IMR-90 (cell line): ENCODE results near the gene FOXP4. TPM values are rescaled to one million over a fixed set of nuclear protein-coding genes. Genes with fewer than 3 reads are reported as not detected.
A peak's percentile ranks its signal among the peaks of the same experiment; 100 is the strongest.

Experiments used
- ATAC-seq: fragments of 200-7000 bp; cut with Tn5 transposase; 2 replicates; pipeline ENCODE4 v1.9.1; 2020; ENCODE audit warnings: low read depth, mild to moderate bottlenecking, moderate library complexity
- BruUV-seq: library from RNA; stranded (reverse); fragments of 400-500 nt; replicated peaks from 2 replicates; lab custom pipeline; 2021; lab: Mats Ljungman, UMichigan
- CTCF ChIA-PET: fragments of 300-600 bp; formaldehyde crosslinking; extraction: SDS; loops from one replicate; lab custom pipeline; 2021; ENCODE audit warnings: antibody characterized with exemption; lab: Yijun Ruan, JAX
- POLR2A ChIA-PET: fragments of 300-600 bp; sonication (Branson Sonifier 250); formaldehyde crosslinking; loops from one replicate; lab custom pipeline; 2022; ENCODE audit warnings: antibody characterized with exemption; ENCODE audit not compliant: unreplicated experiment; lab: Charles Lee
- DNase-seq: peaks from one replicate; pipeline ENCODE4 v3.0.0; 2013
- H2AFZ ChIP-seq: replicated peaks from 2 replicates; pipeline ENCODE3; 2013; ENCODE audit warnings: low read length, mild to moderate bottlenecking; ENCODE audit not compliant: poor library complexity
- H2AK5ac ChIP-seq: 2 replicates; pipeline ENCODE4 v1.6.1; 2013; ENCODE audit warnings: low read depth, low read length, inconsistent platforms
- H2AK9ac ChIP-seq: replicated peaks from 2 replicates; pipeline ENCODE3; 2013; ENCODE audit warnings: mild to moderate bottlenecking, low read depth, low read length, moderate library complexity; ENCODE audit not compliant: poor library complexity
- H2BK120ac ChIP-seq: 2 replicates; pipeline ENCODE4 v1.6.1; 2013; ENCODE audit warnings: low read depth, low read length, inconsistent platforms
- H2BK15ac ChIP-seq: 3 replicates; pipeline ENCODE4 v1.6.1; 2013; ENCODE audit warnings: low read depth, low read length, inconsistent platforms
- H2BK20ac ChIP-seq: 2 replicates; pipeline ENCODE4 v1.6.1; 2013; ENCODE audit warnings: low read depth, mild to moderate bottlenecking, inconsistent platforms, low read length, moderate library complexity
- H2BK5ac ChIP-seq: 2 replicates; pipeline ENCODE4 v1.6.1; 2013; ENCODE audit warnings: mild to moderate bottlenecking, low read depth, low read length, inconsistent platforms; ENCODE audit not compliant: poor library complexity, severe bottlenecking
- H3K14ac ChIP-seq: replicated peaks from 2 replicates; pipeline ENCODE4 v1.6.1; 2013; ENCODE audit warnings: low read depth, low read length, inconsistent platforms
- H3K18ac ChIP-seq: 2 replicates; pipeline ENCODE4 v1.6.1; 2013; ENCODE audit warnings: low read depth, low read length, control low read depth
- H3K23ac ChIP-seq: 2 replicates; pipeline ENCODE4 v1.6.1; 2013; ENCODE audit warnings: low read depth, low read length, inconsistent platforms
- H3K27ac ChIP-seq: 2 replicates; pipeline ENCODE4 v1.5.1; 2013; ENCODE audit warnings: mild to moderate bottlenecking, control low read depth, low read length; ENCODE audit not compliant: insufficient read depth
- H3K27me3 ChIP-seq: 2 replicates; pipeline ENCODE4 v1.6.1; 2013; ENCODE audit warnings: low read length; ENCODE audit not compliant: control insufficient read depth, insufficient read depth
- H3K36me3 ChIP-seq: 2 replicates; pipeline ENCODE4 v1.6.1; 2013; ENCODE audit warnings: low read length, mixed read lengths; ENCODE audit not compliant: control insufficient read depth, insufficient read depth
- H3K4ac ChIP-seq: 2 replicates; pipeline ENCODE4 v1.6.1; 2013; ENCODE audit warnings: low read depth, low read length, inconsistent platforms
- H3K4me1 ChIP-seq: 2 replicates; pipeline ENCODE4 v1.6.1; 2013; ENCODE audit warnings: low read length, mixed read lengths; ENCODE audit not compliant: control insufficient read depth, insufficient read depth
- H3K4me2 ChIP-seq: 2 replicates; pipeline ENCODE4 v1.6.1; 2013; ENCODE audit warnings: low read depth, mild to moderate bottlenecking, control low read depth, low read length, moderate library complexity
- H3K4me3 ChIP-seq: 2 replicates; pipeline ENCODE4 v1.5.1; 2013; ENCODE audit warnings: low read depth, mild to moderate bottlenecking, control low read depth, low read length, moderate library complexity; ENCODE audit not compliant: insufficient read depth
- H3K56ac ChIP-seq: 2 replicates; pipeline ENCODE4 v1.6.1; 2013; ENCODE audit warnings: low read length, inconsistent platforms; ENCODE audit not compliant: insufficient read depth; ENCODE audit errors: extremely low read depth
- H3K79me1 ChIP-seq, 2 experiments: 2 replicates each; pipeline ENCODE4 v1.6.1; 2013; ENCODE audit warnings: low read length in 2 of 2, inconsistent platforms in 1 of 2, low read depth in 1 of 2
- H3K9ac ChIP-seq: 2 replicates; pipeline ENCODE4 v1.6.1; 2013; ENCODE audit warnings: low read depth, low read length, control low read depth
- H3K9me1 ChIP-seq: 2 replicates; pipeline ENCODE4 v1.6.1; 2013; ENCODE audit warnings: low read length, inconsistent platforms; ENCODE audit not compliant: insufficient read depth
- H3K9me3 ChIP-seq: 2 replicates; pipeline ENCODE4 v1.6.1; 2013; ENCODE audit warnings: low read length; ENCODE audit not compliant: control insufficient read depth, insufficient read depth
- H4K20me1 ChIP-seq: 2 replicates; pipeline ENCODE4 v1.6.1; 2013; ENCODE audit warnings: low read length, inconsistent platforms; ENCODE audit not compliant: insufficient read depth
- H4K5ac ChIP-seq: 2 replicates; pipeline ENCODE4 v1.6.1; 2013; ENCODE audit warnings: mild to moderate bottlenecking, low read depth, low read length, control low read depth
- H4K8ac ChIP-seq, 2 experiments: 2 replicates each; pipeline ENCODE4 v1.6.1; 2013; ENCODE audit warnings: low read depth in 2 of 2, low read length in 2 of 2, control low read depth in 1 of 2, inconsistent platforms in 1 of 2
- H4K91ac ChIP-seq: 2 replicates; pipeline ENCODE4 v1.6.1; 2013; ENCODE audit warnings: low read depth, low read length, inconsistent platforms; ENCODE audit not compliant: insufficient read depth
- BHLHE40 ChIP-seq: fragments of 150-350 bp; IDR thresholded peaks from 2 replicates; pipeline ENCODE4 v1.6.1; 2016; ENCODE audit warnings: mild to moderate bottlenecking, low read depth, low read length
- CTCF ChIP-seq: conservative IDR thresholded peaks from 2 replicates; pipeline ENCODE4 v1.5.1; 2012; ENCODE audit warnings: mild to moderate bottlenecking, low read depth, low read length, improper control_type of control experiment
- ELK1 ChIP-seq: fragments of 150-350 bp; IDR thresholded peaks from 2 replicates; pipeline ENCODE4 v1.6.1; 2016; ENCODE audit warnings: low read depth, mild to moderate bottlenecking, low read length, moderate library complexity, borderline replicate concordance
- FOS ChIP-seq: fragments of 150-350 bp; IDR thresholded peaks from 2 replicates; pipeline ENCODE4 v1.6.1; 2016; ENCODE audit warnings: low read depth, low read length
- MAFK ChIP-seq: IDR thresholded peaks from 2 replicates; pipeline ENCODE4 v1.6.1; 2012; ENCODE audit warnings: low read depth, low read length, improper control_type of control experiment
- MAZ ChIP-seq: IDR thresholded peaks from 2 replicates; pipeline ENCODE4 v1.6.1; 2012; ENCODE audit warnings: low read depth, mild to moderate bottlenecking, low read length, improper control_type of control experiment, moderate library complexity, borderline replicate concordance
- NFE2L2 ChIP-seq: fragments of 150-350 bp; IDR thresholded peaks from 2 replicates; pipeline ENCODE4 v1.6.1; 2016; ENCODE audit warnings: low read depth, mild to moderate bottlenecking, low read length
- USF2 ChIP-seq: fragments of 150-350 bp; IDR thresholded peaks from 2 replicates; pipeline ENCODE4 v1.6.1; 2017; ENCODE audit warnings: mild to moderate bottlenecking, antibody characterized with exemption, low read length, low read depth
- WGBS, 2 experiments: methylation state at CpG; one replicate each; pipeline versions ENCODE4 v1.1.5 to v1.1.7; 2013; ENCODE audit warnings: missing lambda C conversion rate in 2 of 2; ENCODE audit not compliant: insufficient read length in 1 of 2; ENCODE audit errors: extremely low coverage in 2 of 2; 5-methylcytosine and 5-hydroxymethylcytosine counted together
- dilution Hi-C: fragments of 300-500 bp; cut with HindIII; formaldehyde crosslinking; loops from one replicate; pipeline ENCODE4 v1.14.3; 2018; ENCODE audit warnings: low sequenced_read_pairs; ENCODE audit not compliant: unreplicated experiment
- in situ Hi-C: fragments of 300-500 bp; cut with MboI; formaldehyde crosslinking; loops from 3 replicates; pipeline ENCODE4 v1.14.3; 2019; ENCODE audit warnings: low sequenced_read_pairs, inconsistent platforms, mixed read lengths
- intact Hi-C: fragments of 100-400 bp; cut with micrococcal nuclease; formaldehyde crosslinking; loops from 2 replicates; pipeline ENCODE4 v1.10.0; 2022
- polyA plus RNA-seq, 3 experiments: library from polyadenylated mRNA; depleted of rRNA; stranded (reverse); fragments of >200 nt; gene quantifications; 2 replicates each; pipeline ENCODE4 v1.2.3, GENCODE V29; 2012; ENCODE audit warnings: low replicate concordance in 1 of 3
- total RNA-seq: library from RNA; depleted of rRNA; stranded (reverse); fragments of >200 nt; gene quantifications from 2 replicates; pipeline ENCODE4 v1.2.3, GENCODE V29; 2012

Gene FOXP4
- total and polyA plus RNA-seq, 2 of the 4 experiments (the other 2 are of a cell fraction), result 0.72 to 9.5 TPM

GRCh38 chr6:41505122-41506049 is 40.8 kb upstream of the FOXP4 start:
- peak; percentile 88 for DNase-seq
- 0 out of 2 replicates have a peak overlapping the region, but pooled peaks have one; percentile 10 for H3K23ac ChIP-seq
- no peak overlapping the region for H3K56ac ChIP-seq
- POLR2A ChIA-PET, result no interaction called here
- H4K91ac ChIP-seq, result 0 out of 2 replicates have a peak overlapping the region, but pooled peaks have one; percentile 7
- intact Hi-C loops, result no loop called here
- H3K18ac ChIP-seq, result no peak overlapping the region
- no peaks in the 10 kb centered on the region for H3K9me3 ChIP-seq
- 0 out of 2 replicates have a peak, but pooled peaks cover 5% of the 10 kb centered on the region for H4K20me1 ChIP-seq
- H2AK5ac ChIP-seq, result no peak overlapping the region
- peaks cover 6% of the 10 kb centered on the region for H3K4me1 ChIP-seq
- TF ChIP-seq USF2 (no peak), ELK1 (no peak), BHLHE40 (no peak), NFE2L2 (0 out of 2 replicates have a peak, but pooled peaks have one; percentile 10), CTCF (peak; percentile 8; the same call in 1 of the 2 replicates), MAZ (peak; percentile 60; the same call in 1 of the 2 replicates), MAFK (peak; percentile 81), FOS (peak; percentile 39; the same call in 1 of the 2 replicates)
- ATAC-seq, result peak; percentile 70
- no TSS peak for BruUV-seq
- H3K79me1 ChIP-seq, result no peaks in the 10 kb centered on the region
- peak overlapping the region; percentile 6; the same call in 1 of the 2 replicates for H3K4me3 ChIP-seq
- no peak overlapping the region; a peak in 2 of 4 replicates for H4K8ac ChIP-seq
- peak overlapping the region; percentile 85 for H2AFZ ChIP-seq
- no peak overlapping the region for H4K5ac ChIP-seq
- H3K4me2 ChIP-seq, result peak overlapping the region; percentile 78
- H2AK9ac ChIP-seq, result peak overlapping the region; percentile 31
- H2BK120ac ChIP-seq, result peak overlapping the region; percentile 1; the same call in 1 of the 2 replicates
- no peak overlapping the region for H3K27ac ChIP-seq
- 0 out of 2 replicates have a peak overlapping the region, but pooled peaks have one; percentile 5 for H3K9ac ChIP-seq
- H2BK20ac ChIP-seq, result peak overlapping the region; percentile 21; the same call in 1 of the 2 replicates
- peak overlapping the region; percentile 46 for H3K4ac ChIP-seq
- dilution Hi-C loops, result no loop called here
- no peak overlapping the region for H2BK15ac ChIP-seq
- no peak overlapping the region for H3K14ac ChIP-seq
- CTCF ChIA-PET, result no interaction called here
- WGBS, 2 experiments, result 1% methylated on average over 21 of the region's 57 CpGs; no CpG with 5 or more reads in 1 of the 2 experiments
- no peak overlapping the region for H2BK5ac ChIP-seq
- no peaks in the 10 kb centered on the region for H3K9me1 ChIP-seq
- H3K27me3 ChIP-seq, result peaks cover 28% of the 10 kb centered on the region
- no peaks in the 10 kb centered on the region for H3K36me3 ChIP-seq
- in situ Hi-C loops, result no loop called here
